IPS-18a (cell line): Measurements from ENCODE around the gene FNIP1.
"Not testable (repeated sequence)": the region's sequence is repeated elsewhere in the genome, so short reads cannot be mapped to it uniquely, and the experiment has no call there.

Experiments
- H3K27ac ChIP-seq: one replicate; pipeline ENCODE4 v1.5.1; 2013; ENCODE audit warnings: low read length
- H3K27me3 ChIP-seq: one replicate; pipeline ENCODE4 v1.6.1; 2013; ENCODE audit warnings: mild to moderate bottlenecking, low read length; ENCODE audit not compliant: control insufficient read depth, insufficient read depth
- H3K36me3 ChIP-seq: one replicate; pipeline ENCODE4 v1.6.1; 2013; ENCODE audit warnings: low read depth, low read length; ENCODE audit not compliant: control insufficient read depth
- H3K4me1 ChIP-seq: one replicate; pipeline ENCODE4 v1.6.1; 2013; ENCODE audit warnings: low read depth, low read length; ENCODE audit not compliant: control insufficient read depth
- H3K4me3 ChIP-seq: one replicate; pipeline ENCODE4 v1.5.1; 2013; ENCODE audit warnings: low read length
- H3K9ac ChIP-seq: one replicate; pipeline ENCODE4 v1.6.1; 2013; ENCODE audit warnings: mild to moderate bottlenecking, low read length, moderate library complexity
- H3K9me3 ChIP-seq: one replicate; pipeline ENCODE4 v1.6.1; 2013; ENCODE audit warnings: low read depth, low read length; ENCODE audit not compliant: control insufficient read depth

The FNIP1 gene

DNA sequence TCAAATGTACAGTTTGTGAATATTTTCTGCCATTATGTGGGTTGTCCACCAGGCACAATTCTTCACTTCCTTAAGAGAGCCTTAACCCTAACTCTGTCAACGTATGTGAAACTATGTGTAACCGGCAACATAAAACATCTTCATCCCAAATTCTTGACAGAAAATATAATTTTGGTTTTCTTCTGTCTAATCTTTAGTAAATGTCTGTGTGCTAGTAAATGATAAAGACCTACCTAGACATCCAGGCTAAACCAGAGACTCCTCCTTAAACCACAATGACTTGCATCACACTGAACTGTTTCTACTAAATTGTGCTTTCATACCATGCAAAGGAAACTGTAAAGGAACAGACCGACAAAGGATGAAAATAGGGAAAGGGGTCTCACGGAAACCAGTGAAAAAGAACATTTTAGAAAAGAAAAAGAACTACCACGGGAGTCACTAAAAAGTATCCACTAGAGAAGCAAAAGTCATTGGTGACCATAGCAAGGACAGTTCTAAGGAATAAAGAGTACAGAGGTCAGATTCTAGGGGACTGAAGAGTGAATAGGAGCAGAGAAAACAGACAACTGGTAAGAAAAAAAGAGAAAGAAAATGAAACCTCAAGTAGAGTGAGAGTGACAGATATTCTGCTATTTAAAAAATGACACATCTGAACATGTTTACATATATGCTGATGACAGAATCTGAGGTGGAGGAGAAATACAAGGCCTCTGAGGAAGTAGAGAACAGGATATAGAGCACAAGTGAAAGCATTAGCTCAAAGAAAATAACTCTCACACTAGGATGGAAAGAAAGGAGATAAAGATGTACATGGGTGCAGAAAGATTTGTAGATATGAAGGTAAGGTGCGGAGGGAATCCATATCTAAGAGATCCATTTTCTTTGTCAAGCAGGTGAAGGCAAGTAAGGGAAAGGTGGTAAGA, 49.4 kb downstream of the FNIP1 start:
- Histone ChIP-seq H3K27ac (no peak overlapping the region), H3K9ac (no peak overlapping the region), H3K4me1 (no peaks in the 10 kb centered on the region)

DNA sequence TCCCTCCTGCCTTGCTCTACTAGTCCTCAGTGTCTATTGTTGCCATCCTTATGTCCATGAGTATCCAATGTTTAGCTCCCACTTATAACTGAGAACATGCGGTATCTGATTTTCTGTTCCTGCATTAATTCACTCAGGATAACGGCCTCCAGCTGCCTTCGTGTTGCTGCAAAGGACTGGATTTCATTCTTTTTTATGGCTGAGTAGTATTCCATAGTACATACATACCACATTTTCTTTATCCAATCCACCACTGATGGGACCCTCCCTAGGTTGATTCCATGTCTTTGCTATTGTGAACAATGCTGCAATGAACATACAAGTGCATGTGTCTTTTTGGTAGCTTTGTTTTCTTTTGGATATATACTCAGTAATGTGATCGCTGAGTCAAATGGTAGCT, 50.4 kb downstream of the FNIP1 start:
- no peak overlapping the region for H3K9ac ChIP-seq
- no peak overlapping the region for H3K4me3 ChIP-seq
- no peak overlapping the region for H3K27ac ChIP-seq
- no peaks in the 10 kb centered on the region for H3K9me3 ChIP-seq
- no peaks in the 10 kb centered on the region for H3K27me3 ChIP-seq
- H3K36me3 ChIP-seq: peaks cover 3% of the 10 kb centered on the region
- H3K4me1 ChIP-seq: no peaks in the 10 kb centered on the region

More for the DNA sequence above, 49.4 kb downstream of the FNIP1 start:
- Histone ChIP-seq H3K4me3 (no peak overlapping the region), H3K9me3 (no peaks in the 10 kb centered on the region), H3K36me3 (peaks cover 3% of the 10 kb centered on the region), H3K27me3 (no peaks in the 10 kb centered on the region)

- no peak overlapping the region for H3K9ac ChIP-seq
- no peaks in the 10 kb centered on the region for H3K4me1 ChIP-seq
- H3K36me3 ChIP-seq: peaks cover 3% of the 10 kb centered on the region
- H3K27ac ChIP-seq: no peak overlapping the region
- H3K9me3 ChIP-seq: no peaks in the 10 kb centered on the region
- H3K27me3 ChIP-seq: no peaks in the 10 kb centered on the region
- no peak overlapping the region for H3K4me3 ChIP-seq
Observed at GRCh38 chr5:131745703-131746102, 51.1 kb downstream of the FNIP1 start.

- Histone ChIP-seq H3K9ac (no peak overlapping the region), H3K9me3 (no peaks in the 10 kb centered on the region), H3K27ac (no peak overlapping the region), H3K36me3 (peaks cover 3% of the 10 kb centered on the region), H3K27me3 (no peaks in the 10 kb centered on the region), H3K4me3 (no peak overlapping the region), H3K4me1 (no peaks in the 10 kb centered on the region)
Observed at GRCh38 chr5:131745155-131745554, 51.7 kb downstream of the FNIP1 start.

DNA sequence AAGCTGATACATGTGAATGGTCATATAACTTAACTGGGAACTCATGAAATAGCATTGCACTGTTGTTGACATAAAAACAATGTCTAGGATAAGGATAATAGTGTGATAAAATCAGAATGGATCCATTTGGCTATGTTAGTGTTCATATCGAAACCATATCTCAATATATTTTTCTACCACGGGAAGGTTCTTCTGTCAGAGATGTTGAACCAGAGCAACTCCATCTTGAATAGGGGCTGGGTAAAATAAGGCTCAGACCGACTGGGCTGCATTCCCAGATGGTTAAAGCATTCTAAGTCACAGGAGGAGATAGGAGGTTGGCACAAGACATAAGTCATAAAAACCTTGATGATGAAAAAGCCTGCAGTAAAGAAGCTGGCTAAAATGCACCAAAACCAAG, 56.3 kb downstream of the FNIP1 start:
- peaks cover 3% of the 10 kb centered on the region for H3K36me3 ChIP-seq
- no peak overlapping the region for H3K27ac ChIP-seq
- H3K4me1 ChIP-seq: no peaks in the 10 kb centered on the region

DNA sequence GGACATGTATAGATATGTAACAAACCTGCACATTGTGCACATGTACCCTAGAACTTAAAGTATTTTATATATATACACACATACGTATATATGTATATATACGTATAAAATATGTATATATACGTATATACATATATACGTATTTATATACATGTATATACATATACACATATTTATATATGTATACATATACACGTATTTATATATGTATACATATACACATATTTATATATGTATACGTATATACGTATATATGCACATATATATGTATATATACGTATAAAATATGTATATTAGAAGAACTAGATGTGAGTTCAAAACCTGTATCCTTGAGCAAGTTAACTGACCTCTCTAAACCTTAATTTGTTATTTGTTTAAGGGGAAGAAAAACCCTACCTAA, 61.4 kb downstream of the FNIP1 start:
- no peak overlapping the region for H3K4me3 ChIP-seq

More for the DNA sequence above, 56.3 kb downstream of the FNIP1 start:
- Histone ChIP-seq H3K27me3 (no peaks in the 10 kb centered on the region), H3K9ac (no peak overlapping the region), H3K9me3 (no peaks in the 10 kb centered on the region), H3K4me3 (no peak overlapping the region)

GRCh38 chr5:131734939-131735338, 61.9 kb downstream of the FNIP1 start:
- not testable (repeated sequence) for H3K27me3 ChIP-seq, H3K36me3 ChIP-seq, H3K9me3 ChIP-seq, H3K27ac ChIP-seq, H3K4me3 ChIP-seq, H3K4me1 ChIP-seq, H3K9ac ChIP-seq

More for the DNA sequence above, 61.4 kb downstream of the FNIP1 start:
- H3K9ac ChIP-seq: no peak overlapping the region
- H3K27me3 ChIP-seq: no peaks in the 10 kb centered on the region
- H3K9me3 ChIP-seq: no peaks in the 10 kb centered on the region
- no peak overlapping the region for H3K27ac ChIP-seq
- no peaks in the 10 kb centered on the region for H3K4me1 ChIP-seq
- no peaks in the 10 kb centered on the region for H3K36me3 ChIP-seq

DNA sequence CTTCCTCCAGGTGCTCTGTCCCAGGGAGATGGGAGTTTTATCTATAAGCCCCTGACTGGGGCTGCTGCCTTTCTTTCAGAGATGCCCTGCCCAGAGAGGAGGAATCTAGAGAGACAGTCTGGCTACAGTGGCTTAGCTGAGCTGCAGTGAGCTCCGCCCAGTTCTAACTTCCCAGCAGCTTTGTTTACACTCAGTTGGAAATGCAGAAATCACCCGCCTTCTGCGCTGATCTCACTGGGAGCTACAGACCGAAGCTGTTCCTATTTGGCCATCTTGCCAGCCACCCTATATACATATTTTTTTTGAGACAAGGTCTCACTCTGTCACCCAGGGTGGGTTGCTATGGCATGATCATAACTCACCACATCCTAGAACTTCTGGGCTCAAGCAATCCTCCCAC, 67.5 kb downstream of the FNIP1 start:
- H3K36me3 ChIP-seq, H3K9me3 ChIP-seq, H3K4me3 ChIP-seq, H3K27ac ChIP-seq, H3K4me1 ChIP-seq, H3K9ac ChIP-seq, H3K27me3 ChIP-seq: not testable (repeated sequence)

DNA sequence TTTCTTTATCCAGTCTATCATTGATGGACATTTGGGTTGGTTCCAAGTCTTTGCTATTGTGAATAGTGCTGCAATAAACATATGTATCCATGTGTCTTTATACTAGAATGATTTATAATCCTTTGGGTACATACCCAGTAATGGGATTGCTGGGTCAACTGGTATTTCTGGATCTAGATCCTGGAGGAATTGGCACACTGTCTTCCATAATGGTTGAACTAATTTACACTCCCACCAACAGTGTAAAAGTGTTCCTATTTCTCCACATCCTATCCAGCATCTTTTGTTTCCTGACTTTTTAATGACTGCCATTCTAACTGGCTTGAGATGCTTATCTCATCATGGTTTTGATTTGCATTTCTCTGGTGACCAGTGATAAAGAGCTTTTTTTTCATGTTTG, 72.7 kb downstream of the FNIP1 start:
- H3K36me3 ChIP-seq, H3K27ac ChIP-seq, H3K4me1 ChIP-seq, H3K4me3 ChIP-seq, H3K27me3 ChIP-seq, H3K9me3 ChIP-seq, H3K9ac ChIP-seq: not testable (repeated sequence)

GRCh38 chr5:131720714-131721113, 76.1 kb downstream of the FNIP1 start:
- Histone ChIP-seq H3K27ac (no peak overlapping the region), H3K4me1 (no peaks in the 10 kb centered on the region), H3K4me3 (no peak overlapping the region), H3K36me3 (no peaks in the 10 kb centered on the region), H3K9me3 (no peaks in the 10 kb centered on the region), H3K9ac (no peak overlapping the region), H3K27me3 (no peaks in the 10 kb centered on the region)

DNA sequence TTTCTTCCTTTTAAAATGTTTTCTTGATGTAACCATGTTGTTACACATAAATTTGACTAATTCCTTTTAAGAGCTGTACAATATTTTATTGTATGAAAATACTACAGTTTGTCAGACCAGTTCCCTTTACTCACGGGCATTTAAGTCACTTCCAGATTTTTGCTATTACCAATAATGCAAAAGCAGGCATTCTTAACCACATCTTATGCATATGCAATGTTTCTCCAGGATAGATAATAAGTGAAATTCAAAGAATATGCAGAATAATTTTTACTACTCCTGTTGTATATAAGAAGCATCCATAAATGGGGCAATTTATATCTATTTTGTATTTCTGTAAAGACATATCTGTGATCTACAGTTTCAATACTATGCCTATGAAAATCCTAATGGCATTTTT, 77.3 kb downstream of the FNIP1 start:
- Histone ChIP-seq H3K4me3 (no peak overlapping the region), H3K4me1 (no peaks in the 10 kb centered on the region), H3K9me3 (no peaks in the 10 kb centered on the region), H3K36me3 (no peaks in the 10 kb centered on the region), H3K27ac (no peak overlapping the region), H3K27me3 (no peaks in the 10 kb centered on the region), H3K9ac (no peak overlapping the region)

- no peak overlapping the region for H3K9ac ChIP-seq
- H3K27me3 ChIP-seq: no peaks in the 10 kb centered on the region
- no peak overlapping the region for H3K27ac ChIP-seq
- no peaks in the 10 kb centered on the region for H3K36me3 ChIP-seq
- no peak overlapping the region for H3K4me3 ChIP-seq
- H3K9me3 ChIP-seq: no peaks in the 10 kb centered on the region
- H3K4me1 ChIP-seq: no peaks in the 10 kb centered on the region
Observed at GRCh38 chr5:131718487-131719014, 78.3 kb downstream of the FNIP1 start.
